HG03442 (cell line): Measurements from ENCODE around the gene PDLIM1.
A peak's percentile ranks its signal among the peaks of the same experiment; 100 is the strongest.

ENCODE experiments used
- ATAC-seq: cut with Tn5 transposase; IDR thresholded peaks from one replicate; pipeline ENCODE4 v1.9.1; 2021; ENCODE audit warnings: mild to moderate bottlenecking, moderate library complexity; ENCODE audit not compliant: unreplicated experiment

PDLIM1 gene

DNA sequence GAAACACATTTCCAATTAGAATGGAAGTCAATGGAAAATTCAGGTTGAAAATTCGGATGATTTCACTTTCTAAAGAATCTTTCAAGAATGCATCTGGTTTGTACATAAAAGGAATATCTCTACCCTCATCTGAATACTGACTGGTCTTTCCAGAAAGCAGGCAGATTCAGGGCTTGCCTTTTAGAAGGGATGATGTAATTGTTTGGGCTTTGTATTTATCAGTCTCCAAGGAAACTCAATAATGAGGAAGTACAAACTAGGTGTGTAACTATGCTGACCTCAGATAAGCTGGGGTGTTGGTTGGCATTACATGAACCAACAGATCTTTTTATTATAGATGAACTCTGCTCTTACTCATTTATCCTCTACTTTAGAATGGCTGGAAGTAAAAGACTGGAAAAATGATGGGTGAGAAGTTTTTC lies 24.1 kb downstream of the PDLIM1 start:
- peak; percentile 96 for ATAC-seq

DNA sequence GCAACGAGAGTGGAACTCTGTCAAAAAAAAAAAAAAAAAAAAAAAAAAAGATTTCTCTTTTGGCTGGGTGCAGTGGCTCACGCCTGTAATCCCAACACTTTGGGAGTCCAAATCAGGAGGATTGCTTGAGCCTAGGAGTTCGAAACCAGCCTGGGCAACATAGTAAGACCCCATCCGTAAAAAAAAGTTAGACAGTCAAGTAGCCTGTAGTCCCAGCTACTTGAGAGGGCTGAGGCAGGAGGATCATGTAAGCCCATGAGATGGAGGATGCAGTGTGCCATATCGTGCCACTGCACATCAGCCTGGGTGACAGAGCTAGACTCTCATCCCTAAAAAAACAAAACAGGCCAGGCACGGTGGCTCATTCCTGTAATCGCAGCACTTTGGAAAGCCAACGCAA lies 25.2 kb downstream of the PDLIM1 start:
- no peak for ATAC-seq

DNA sequence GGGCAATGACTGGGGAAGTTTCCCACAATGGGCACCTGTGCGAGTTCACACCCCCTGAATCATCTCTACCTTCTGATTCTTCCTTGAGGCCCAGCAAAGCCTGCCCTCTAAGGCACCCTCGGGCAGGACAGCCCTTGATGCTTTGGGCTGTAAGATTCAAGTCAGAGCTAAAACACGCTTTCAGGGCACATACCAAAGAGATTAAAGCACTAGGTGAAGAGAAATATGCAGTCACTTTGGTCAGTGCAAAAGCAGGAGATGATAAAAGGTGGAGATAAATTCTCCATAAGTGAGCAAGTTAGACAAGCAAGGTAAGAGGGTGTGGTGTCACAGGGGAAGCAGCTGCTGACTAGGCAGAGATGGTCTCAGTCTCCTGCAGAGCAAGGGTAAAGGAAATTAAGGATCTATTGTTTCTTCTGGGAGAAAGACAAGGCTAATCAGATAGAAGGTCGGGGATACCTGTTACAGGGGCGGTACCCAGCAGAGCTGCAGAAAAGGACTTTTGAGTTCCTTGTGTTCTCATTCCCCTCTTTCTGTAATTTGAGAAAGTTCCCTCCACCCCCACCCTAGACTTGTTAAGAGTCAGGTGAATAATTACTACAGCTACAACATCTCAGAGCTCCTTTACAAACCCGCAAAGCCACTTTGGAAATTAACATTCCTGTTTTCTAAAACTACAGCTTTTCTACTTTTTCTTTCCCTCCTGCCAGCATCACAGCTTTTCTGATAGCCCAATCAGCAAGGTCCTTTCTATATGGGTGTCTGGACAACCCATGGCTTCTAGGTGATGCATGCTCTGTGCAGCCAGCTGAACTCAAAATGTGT lies 26.4 kb downstream of the PDLIM1 start:
- no peak for ATAC-seq

DNA sequence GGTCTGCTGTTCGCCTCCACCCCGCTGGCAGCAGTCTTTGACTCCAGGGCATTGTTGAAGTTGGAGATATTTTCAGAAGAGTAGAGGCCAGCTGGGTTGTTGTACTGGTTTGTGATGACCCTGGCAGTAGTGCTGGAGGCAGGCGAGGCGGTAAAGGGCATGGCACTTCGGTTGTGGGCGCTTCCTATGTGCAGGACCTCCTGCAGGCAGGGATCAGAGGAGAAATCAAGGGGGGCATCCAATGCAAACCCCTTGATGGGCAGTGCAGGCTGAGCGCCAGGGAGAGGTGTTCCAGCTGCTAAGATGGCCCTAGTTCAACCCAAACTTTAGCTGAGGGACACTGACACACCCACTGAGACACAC lies 27.0 kb downstream of the PDLIM1 start:
- ATAC-seq = no peak

DNA sequence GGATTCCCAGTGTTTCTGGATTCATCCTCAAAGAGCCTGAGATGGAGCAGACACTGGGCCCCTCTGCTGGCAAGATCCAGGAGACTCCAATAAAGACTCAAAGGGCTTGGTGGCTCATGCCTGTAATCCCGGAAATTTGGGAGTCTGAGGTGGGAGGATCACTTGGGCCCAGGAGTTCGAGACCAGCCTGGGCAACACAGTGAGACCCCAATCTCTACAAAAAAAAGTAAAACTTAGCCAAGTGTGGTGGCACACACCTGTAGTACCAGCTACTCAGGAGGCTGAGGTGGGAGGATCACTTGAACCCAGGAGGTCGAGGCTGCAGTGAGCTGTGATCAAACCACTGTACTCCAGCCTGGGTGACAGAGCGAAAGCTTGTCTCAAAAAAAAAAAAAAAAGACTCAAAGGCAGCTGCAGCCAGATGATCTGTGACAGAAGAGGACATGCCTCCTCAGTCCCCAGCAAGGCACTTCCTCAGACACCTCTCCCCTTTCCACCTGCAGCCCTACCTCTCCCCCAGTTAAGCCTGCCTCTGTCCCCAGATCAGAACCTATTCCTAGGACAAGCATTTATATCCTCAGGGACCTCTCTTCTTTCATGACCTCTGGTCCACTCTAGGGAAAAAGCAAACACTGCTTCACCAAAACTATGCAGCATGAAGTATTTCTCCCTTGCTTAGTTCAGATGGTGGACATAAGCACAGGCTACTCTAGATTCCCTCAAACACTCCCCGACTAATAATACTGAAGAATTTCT lies 27.9 kb downstream of the PDLIM1 start:
- ATAC-seq = no peak

DNA sequence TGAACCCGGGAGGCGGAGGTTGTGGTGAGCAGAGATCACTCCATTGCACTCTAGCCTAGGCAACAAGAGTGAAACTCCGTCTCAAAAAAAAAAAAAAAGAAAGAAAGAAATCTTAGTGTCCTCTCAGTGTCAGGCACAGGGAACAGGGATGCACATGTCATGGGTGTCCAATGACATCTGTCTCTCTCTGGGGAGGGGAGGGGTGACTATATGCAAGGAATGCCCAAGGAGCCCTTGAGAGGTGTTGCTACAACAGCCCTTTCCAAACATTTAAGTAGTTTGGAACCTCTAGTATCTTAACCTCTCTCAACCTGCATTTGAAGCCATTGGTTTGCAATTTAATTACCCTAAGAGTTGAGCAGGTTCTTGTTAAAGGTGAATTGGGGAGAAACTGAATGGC lies 28.9 kb downstream of the PDLIM1 start:
- no peak for ATAC-seq

DNA sequence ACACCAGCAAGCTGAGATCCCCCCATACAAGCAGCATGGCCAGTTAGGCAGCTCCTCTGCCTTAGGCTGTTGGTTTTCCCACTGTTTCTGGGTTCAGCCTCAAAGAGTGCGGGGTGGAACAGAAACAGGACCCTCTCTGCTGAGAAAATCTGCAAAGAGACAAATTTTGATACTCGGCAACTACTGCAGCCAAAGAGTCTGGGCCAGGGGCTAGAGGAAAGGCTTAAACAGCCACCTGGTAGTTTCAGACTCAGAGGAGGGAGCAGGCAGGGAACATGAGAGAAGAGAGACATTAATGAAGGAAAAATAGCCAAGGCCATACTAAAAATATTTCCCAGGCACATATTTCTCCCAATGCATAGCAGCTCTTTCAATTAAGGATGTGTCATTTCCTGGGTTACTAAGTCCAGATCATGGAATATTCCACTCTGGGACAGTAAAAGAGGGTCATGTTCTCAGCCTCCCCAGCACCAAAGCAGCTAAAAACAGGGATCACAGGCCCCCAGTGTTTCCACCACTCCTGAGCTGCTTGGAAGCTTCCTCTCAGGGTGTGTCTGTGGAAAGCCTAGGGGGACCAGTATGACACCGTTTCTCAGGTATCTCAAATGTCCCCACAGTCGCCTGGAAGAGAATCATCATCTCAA lies 29.8 kb downstream of the PDLIM1 start:
- no peak for ATAC-seq

DNA sequence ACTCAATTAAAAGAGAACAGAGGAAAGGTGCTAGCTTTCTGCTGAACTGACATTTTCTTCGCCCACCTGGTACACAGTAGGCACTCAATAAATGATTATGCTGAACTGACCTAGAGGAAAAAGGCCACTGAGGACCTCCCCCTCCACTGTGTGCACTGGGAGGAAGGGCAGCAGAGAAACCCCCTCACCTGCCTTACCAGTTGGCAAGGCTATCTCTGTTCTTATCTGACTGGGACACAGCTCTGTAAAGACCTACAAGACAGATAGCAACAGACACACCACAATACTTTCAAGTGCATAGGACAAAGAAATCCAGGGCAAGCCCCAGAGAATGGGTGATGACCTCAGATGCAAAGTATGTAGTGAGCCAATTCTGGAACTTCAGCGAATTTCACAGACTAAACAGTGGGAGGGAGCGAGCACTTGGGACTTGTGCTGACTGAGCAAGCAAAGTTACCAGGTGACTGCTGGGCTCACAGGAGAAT lies 30.4 kb downstream of the PDLIM1 start:
- peak; percentile 83 for ATAC-seq

DNA sequence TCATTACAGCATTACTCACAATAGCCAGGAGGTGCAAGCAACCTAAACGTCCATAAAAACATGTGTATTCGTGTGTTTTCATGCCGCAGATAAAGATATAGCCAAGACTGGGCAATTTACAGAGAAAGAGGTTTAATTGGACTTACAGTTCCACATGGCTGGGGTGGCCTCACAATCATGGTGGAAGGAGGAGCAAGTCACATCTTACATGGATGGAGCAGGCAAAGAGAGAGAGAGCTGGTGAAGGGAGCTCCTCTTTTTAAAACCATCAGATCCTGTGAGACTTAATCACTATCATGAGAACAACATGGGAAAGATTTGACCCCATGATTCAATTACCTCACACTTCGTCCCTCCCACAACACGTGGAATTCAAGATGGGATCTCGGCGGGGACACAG lies 33.0 kb downstream of the PDLIM1 start:
- no peak for ATAC-seq

DNA sequence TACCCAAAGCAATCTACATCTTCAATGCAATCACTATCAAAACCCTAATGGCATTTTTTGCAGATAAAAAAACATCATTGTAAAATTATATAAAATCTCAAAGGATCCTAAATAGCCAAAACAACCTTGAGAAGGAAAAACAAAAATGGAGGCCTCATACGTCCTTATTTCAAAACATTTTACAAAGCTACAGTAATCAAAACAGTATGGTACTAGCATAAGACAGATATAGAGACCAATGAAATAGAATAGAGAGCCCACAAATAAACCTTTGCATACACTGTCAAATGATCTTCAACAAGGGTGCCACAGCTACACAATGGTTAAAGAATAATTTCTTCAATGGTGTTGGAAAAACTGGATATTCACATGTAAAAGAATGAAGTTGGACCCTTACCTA lies 34.5 kb downstream of the PDLIM1 start:
- no peak for ATAC-seq

DNA sequence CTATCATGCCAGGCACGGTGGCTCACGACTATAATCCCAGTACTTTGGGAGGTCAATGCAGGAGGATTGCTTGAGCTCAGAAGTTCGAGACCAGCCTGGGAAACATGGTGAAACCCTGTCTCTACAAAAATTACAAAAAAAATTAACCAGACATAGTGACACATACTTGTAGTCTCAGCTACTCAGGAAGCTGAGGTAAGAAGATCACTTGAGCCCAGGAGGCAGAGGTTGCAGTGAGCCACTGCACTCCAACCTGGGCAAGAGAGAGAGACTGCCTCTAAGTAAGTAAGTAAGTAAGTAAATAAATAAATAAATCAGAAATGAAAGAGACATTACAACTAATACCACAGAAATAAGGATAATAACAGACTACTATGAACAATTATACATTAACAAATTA lies 36.2 kb downstream of the PDLIM1 start:
- peak; percentile 53 for ATAC-seq

DNA sequence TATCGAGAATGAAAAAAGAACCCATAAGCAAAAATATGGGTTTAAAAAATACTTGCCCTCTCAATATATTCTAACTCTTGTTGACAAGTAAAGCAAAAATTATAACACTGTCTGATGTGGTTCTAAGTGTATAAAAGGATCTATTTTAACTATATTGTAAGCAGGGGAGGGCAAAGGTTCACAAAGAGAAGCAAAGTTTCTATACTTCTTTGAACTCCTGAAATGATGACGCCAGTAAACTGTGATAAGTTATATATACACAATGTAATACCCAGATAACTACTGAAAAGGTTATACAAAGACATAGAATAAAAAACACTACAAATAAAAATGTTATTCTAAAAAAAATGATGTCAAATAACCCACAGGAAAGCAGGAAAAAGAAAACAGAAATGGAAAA lies 37.1 kb downstream of the PDLIM1 start:
- no peak for ATAC-seq

DNA sequence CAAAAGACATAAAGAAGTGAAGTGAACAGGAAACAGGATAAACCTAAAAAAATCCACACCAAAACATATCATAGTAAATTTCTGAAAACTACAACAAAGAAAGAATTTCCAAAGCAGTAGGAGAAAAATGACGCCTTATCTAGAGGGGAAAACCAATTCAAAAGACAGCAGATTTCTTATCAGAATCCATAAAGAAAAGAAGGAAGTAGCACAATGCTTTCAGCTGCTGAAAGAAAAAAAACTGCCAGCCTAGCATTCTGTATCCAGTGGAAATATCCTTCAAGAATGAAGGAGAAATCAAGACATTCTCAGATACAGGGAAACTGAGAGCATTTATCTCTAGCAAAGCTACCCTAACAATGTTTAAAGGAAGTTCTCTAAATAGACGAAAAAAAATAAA lies 37.8 kb downstream of the PDLIM1 start:
- no peak for ATAC-seq

DNA sequence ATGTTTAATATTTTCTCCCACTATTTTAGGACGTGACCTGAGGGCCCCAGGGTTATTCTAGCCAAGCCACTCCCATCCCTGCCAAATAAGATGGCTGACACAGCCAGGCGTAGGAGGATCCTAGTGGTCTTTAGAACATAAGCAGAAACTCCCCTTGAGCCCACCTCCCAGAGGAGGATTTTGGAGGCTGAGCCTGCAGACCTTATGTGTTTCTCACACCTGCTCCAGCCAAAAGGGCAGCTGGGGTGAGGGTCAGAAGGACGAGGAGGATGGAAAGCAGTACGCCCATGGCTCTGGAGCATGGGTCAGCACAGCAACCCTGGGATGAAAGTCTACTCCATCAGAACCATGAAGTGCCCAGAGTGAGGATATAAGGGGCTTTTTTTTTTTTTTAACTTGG lies 39.9 kb downstream of the PDLIM1 start:
- no peak for ATAC-seq

DNA sequence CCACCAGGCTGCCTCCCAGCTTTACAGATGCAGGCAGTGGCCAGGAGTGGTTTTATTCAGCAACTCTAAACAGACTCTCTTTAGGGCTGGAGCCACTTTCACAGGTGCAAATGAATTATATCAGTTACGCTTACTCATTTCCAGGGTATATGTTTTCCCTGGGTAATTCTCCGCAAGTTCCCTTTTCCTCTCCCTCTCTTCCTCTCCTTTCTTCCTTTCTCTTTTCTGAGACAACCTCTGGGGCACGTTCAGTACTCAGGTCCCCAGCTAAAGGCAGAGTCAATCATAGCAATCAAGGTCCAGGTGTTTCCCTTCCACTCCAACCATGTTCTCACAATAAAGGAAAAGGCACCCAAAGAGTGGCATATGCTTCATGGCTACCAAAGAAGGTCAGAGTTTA lies 41.3 kb downstream of the PDLIM1 start:
- ATAC-seq = no peak

DNA sequence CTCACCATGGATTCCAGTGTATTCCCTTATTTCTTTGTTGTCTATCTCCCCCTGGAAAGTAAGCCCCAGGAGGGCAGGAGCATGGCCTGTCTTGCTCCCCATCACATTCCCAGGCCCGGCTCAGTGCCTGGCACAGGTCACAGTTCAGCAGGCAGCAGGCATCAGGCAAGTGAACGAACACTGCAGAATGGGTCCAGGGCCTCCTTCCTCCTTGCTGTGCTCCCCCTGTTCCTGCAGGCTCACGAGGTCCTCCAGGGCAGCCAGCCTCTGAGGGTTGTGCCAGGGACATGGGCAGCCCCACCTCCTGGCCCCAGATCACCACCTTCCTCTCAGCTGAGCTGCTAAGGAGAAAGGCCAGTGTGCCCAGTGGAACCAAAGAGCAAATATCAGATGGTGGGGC lies 41.8 kb downstream of the PDLIM1 start:
- ATAC-seq = no peak

DNA sequence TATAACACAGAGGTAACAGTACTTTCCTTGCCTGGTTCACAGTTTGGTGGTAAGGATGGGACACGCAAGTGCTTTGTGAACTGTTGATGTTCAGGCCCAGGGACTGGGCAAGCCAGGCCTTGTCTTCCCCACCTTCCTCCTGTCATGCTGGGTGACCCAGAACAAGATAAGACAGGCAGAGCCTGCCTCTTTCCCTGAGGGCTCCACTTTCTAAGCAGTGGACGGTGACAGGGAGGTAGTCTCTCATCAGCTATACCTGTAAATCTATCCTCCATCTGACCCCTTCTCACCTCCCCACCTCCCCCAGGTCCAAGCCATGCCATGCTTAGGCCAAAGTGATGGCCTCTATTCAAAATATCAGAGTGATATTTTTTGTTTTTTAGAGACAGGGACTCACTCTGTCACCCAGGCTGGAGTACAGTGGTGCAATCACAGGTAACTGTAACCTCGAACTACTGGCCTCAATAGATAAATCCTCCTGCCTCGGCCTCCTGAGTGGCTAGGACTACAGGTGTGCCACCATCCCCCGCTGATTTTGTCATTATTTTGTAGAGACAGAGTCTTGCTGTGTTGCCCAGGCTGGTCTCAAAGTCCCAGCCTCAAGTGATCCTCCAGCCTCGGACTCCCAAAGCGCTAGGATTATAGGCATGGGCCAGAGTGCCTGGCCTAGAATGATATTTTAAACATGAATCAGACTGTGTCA lies 42.8 kb downstream of the PDLIM1 start:
- ATAC-seq = no peak

DNA sequence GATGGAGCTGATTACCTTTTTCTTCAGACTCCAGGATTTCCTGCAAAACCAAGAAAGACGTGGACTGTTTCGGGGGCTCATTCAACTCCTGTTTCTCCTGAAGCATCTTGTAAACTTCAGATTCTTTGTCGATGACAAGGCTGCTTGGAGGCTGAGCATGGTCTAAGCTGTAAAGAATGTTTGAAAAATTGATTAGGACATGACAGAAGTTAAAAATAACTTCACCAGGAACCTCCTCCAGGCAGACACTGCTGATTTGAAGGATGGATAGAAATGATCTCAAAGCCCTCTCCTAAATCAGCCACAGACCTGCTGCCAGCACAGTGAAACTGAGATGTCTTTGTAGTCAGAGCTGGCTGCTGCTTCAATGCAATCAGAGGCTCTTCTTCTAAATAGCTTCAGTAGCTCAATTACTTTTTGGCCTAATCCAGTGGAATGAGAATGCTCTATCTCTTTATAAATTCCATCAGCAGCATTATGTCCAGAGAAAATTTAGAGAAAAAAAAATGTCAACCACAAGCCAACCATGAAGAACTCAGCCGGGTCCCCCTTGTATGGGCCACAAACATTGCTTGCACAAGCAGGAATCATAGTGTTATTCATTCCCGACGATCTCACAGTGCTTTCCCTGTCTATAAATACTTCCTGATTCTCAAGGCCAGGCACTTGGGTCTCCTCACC lies 43.5 kb downstream of the PDLIM1 start:
- no peak for ATAC-seq

DNA sequence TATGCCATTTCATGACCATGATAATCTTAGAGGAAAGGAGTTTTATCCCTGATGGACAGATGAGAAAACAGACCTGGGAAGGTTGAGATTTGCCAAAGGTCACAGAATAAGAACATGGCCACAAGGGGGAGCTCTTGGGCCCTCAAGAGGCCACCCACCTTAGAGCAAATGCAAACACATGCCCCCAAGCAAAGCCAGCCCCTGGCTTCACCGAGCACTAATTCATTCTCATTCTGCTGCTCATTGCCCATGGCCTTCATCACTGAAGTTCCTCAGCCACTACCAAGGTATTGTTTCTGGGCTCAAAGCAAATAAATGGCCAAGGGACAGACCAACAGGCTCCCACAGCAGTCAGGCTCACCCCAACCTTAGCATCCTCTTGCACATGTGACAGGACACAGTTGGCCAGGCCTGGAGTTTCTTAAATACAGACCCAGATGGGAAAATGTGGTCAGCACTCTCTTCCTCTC lies 44.2 kb downstream of the PDLIM1 start:
- no peak for ATAC-seq

DNA sequence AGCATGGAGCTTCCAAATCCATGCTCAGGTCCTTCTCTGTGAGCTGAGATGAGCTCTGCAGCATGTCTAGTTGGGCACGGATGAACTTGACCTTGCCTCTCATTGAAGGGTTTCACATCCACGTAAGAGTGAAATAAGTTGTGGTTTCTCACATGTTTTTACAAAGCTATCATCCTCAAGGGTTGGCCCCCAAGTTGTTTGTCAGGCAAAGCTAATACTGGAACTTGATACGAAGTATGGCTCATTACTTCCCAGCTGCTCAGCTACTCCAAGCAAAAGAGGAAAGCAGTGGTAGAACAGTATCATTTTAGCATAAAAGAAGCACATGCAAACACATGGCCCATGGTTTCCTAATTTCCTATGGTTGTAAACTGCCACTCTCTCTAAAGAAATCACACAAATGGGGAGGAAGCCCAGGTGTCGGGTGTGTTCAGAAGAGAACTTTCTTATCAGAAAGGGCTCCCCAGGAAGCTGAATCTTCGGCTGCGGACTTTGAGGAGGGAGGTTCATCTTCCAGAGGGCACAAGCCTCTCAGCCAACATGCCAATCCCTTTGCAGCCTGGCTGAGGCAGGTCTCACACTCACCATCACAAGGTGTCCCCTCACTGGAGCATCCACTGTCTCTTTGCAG lies 45.3 kb downstream of the PDLIM1 start:
- peak; percentile 89 for ATAC-seq
